ENCODE measurements around the gene TNIK. TPM values are rescaled to one million over a fixed set of nuclear protein-coding genes. Genes with fewer than 3 reads are reported as not detected.
"Not testable (repeated sequence)": the region's sequence is repeated elsewhere in the genome, so short reads cannot be mapped to it uniquely, and the experiment has no call there.

TNIK gene
- total RNA-seq, 2 donors from 2014 or later: 9.0 to 11.6 TPM

GRCh38 chr3:171307988-171308387 is 152.2 kb downstream of the TNIK start:
- DNase-seq (ENCODE audit: low spot score): no peak
- peaks cover 0 to 5% of the 10 kb centered on the region in 2 donors for H3K4me1 ChIP-seq
- no peak for TF ChIP-seq CTCF (IDR thresholded peaks at IDR 0.05)
- no peak overlapping the region for H3K27ac ChIP-seq
- H3K4me3 ChIP-seq: no peak overlapping the region
- H3K36me3 ChIP-seq: no peaks in the 10 kb centered on the region
- H3K9me3 ChIP-seq: no peaks in the 10 kb centered on the region
- H3K27me3 ChIP-seq: no peaks in the 10 kb centered on the region

GRCh38 chr3:171307046-171307585 is 153.1 kb downstream of the TNIK start:
- TF ChIP-seq CTCF (IDR thresholded peaks at IDR 0.05): no peak
- H3K9me3 ChIP-seq: no peaks in the 10 kb centered on the region
- peak overlapping the region in 1 of 2 donors; percentile 3 for H3K4me3 ChIP-seq
- DNase-seq (ENCODE audit: low spot score): no peak
- H3K36me3 ChIP-seq: no peaks in the 10 kb centered on the region
- H3K27me3 ChIP-seq: no peaks in the 10 kb centered on the region
- H3K27ac ChIP-seq: peak overlapping the region; percentile 69 to 80
- H3K4me1 ChIP-seq: no peaks in the 10 kb centered on the region

- H3K9me3 ChIP-seq: no peaks in the 10 kb centered on the region
- DNase-seq (ENCODE audit: low spot score): peak; percentile 79
- H3K27ac ChIP-seq: peak overlapping the region; percentile 69 to 80
- no peaks in the 10 kb centered on the region for H3K4me1 ChIP-seq
- no peaks in the 10 kb centered on the region for H3K36me3 ChIP-seq
- no peak for TF ChIP-seq CTCF (IDR thresholded peaks at IDR 0.05)
- H3K4me3 ChIP-seq: peak overlapping the region in 1 of 2 donors; percentile 3
- H3K27me3 ChIP-seq: no peaks in the 10 kb centered on the region
These were observed 153.6 kb downstream of the TNIK start for GRCh38 chr3:171306631-171307030.

- H3K27me3 ChIP-seq; H3K4me1 ChIP-seq; H3K4me3 ChIP-seq; DNase-seq (ENCODE audit: low spot score); H3K9me3 ChIP-seq; H3K36me3 ChIP-seq: not testable (repeated sequence)
- H3K27ac ChIP-seq: peak overlapping the region; percentile 69 to 80
These were observed 154.4 kb downstream of the TNIK start for GRCh38 chr3:171305823-171306222.

- not testable (repeated sequence) for DNase-seq (ENCODE audit: low spot score); H3K9me3 ChIP-seq; H3K36me3 ChIP-seq; H3K27ac ChIP-seq; H3K27me3 ChIP-seq; H3K4me1 ChIP-seq; H3K4me3 ChIP-seq
These were observed 155.7 kb downstream of the TNIK start for GRCh38 chr3:171304498-171304897.

- not testable (repeated sequence) for DNase-seq (ENCODE audit: low spot score); H3K4me1 ChIP-seq; H3K27me3 ChIP-seq; H3K27ac ChIP-seq; H3K4me3 ChIP-seq; H3K36me3 ChIP-seq; H3K9me3 ChIP-seq
These were observed 156.2 kb downstream of the TNIK start for GRCh38 chr3:171304017-171304416.

GRCh38 chr3:171301998-171302397 is 158.2 kb downstream of the TNIK start:
- TF ChIP-seq CTCF (IDR thresholded peaks at IDR 0.05): no peak
- H3K27ac ChIP-seq: peak overlapping the region in 1 of 2 donors; percentile 16
- DNase-seq (ENCODE audit: low spot score): no peak
- H3K27me3 ChIP-seq: no peaks in the 10 kb centered on the region
- H3K4me1 ChIP-seq: peaks cover 0 to 6% of the 10 kb centered on the region in 2 donors
- H3K4me3 ChIP-seq: no peak overlapping the region
- H3K36me3 ChIP-seq: no peaks in the 10 kb centered on the region
- no peaks in the 10 kb centered on the region for H3K9me3 ChIP-seq

All from right atrium auricular region (tissue), 2 donors.